GM10847 (cell line): Measurements from ENCODE around the gene OSBPL1A.

Experiments
- POLR2A ChIP-seq: IDR thresholded peaks from 2 replicates; pipeline ENCODE4 v1.6.1; 2011; ENCODE audit not compliant: insufficient read length; ENCODE audit errors: extremely low read depth

OSBPL1A gene

GRCh38 chr18:24227977-24228666 lies 169.5 kb downstream of the OSBPL1A start:
- TF ChIP-seq POLR2A, result no peak

- no peak for TF ChIP-seq POLR2A
Measured at GRCh38 chr18:24220318-24220688, 177.3 kb downstream of the OSBPL1A start.

GRCh38 chr18:24219561-24220317 lies 177.9 kb downstream of the OSBPL1A start:
- no peak for TF ChIP-seq POLR2A

GRCh38 chr18:24214913-24215312 lies 182.7 kb downstream of the OSBPL1A start:
- TF ChIP-seq POLR2A, result no peak

- TF ChIP-seq POLR2A, result no peak
Measured at GRCh38 chr18:24214144-24214543, 183.5 kb downstream of the OSBPL1A start.

- TF ChIP-seq POLR2A, result no peak
Measured at GRCh38 chr18:24212939-24213338, 184.7 kb downstream of the OSBPL1A start.

GRCh38 chr18:24209558-24209957 lies 188.1 kb downstream of the OSBPL1A start:
- no peak for TF ChIP-seq POLR2A

- no peak for TF ChIP-seq POLR2A
Measured at GRCh38 chr18:24208270-24209035, 189.2 kb downstream of the OSBPL1A start.

- no peak for TF ChIP-seq POLR2A
Measured at GRCh38 chr18:24204904-24205303, 192.7 kb downstream of the OSBPL1A start.

- TF ChIP-seq POLR2A, result no peak
Measured at GRCh38 chr18:24201699-24202687, 195.6 kb downstream of the OSBPL1A start.

- TF ChIP-seq POLR2A, result no peak
Measured at GRCh38 chr18:24200494-24201290, 196.9 kb downstream of the OSBPL1A start.

GRCh38 chr18:24199372-24199962 lies 198.2 kb downstream of the OSBPL1A start:
- no peak for TF ChIP-seq POLR2A

GRCh38 chr18:24198461-24198860 lies 199.2 kb downstream of the OSBPL1A start:
- no peak for TF ChIP-seq POLR2A

- TF ChIP-seq POLR2A, result no peak
Measured at GRCh38 chr18:24197412-24197811, 200.2 kb downstream of the OSBPL1A start.

GRCh38 chr18:24196764-24197163 lies 200.9 kb downstream of the OSBPL1A start:
- no peak for TF ChIP-seq POLR2A
